Activated CD4-positive, alpha-beta memory T cell treated with anti-CD3 and anti-CD28 coated beads for 36 hours (primary cell): Measurements from ENCODE around the gene POU3F1. TPM values are rescaled to one million over a fixed set of nuclear protein-coding genes. Genes with fewer than 3 reads are reported as not detected.
A peak's percentile ranks its signal among the peaks of the same experiment; 100 is the strongest.

Experiments
- CTCF ChIA-PET: fragments of 350-600 bp; sonication (Branson Sonifier 250); formaldehyde crosslinking; loops from one replicate; lab custom pipeline; 2021; ENCODE audit warnings: antibody characterized with exemption, inconsistent platforms; lab: Charles Lee
- POLR2A ChIA-PET: fragments of 350-600 bp; sonication (Branson Sonifier 250); formaldehyde crosslinking; loops from one replicate; lab custom pipeline; 2021; ENCODE audit warnings: antibody characterized with exemption; lab: Charles Lee
- DNase-seq: peaks from one replicate; pipeline ENCODE4 v3.0.0-alpha.2; 2020
- H3K27ac Mint-ChIP-seq: one replicate; pipeline ENCODE4 v1.8.0; 2021; ENCODE audit warnings: mixed read lengths
- H3K27me3 Mint-ChIP-seq: one replicate; pipeline ENCODE4 v1.8.0; 2021; ENCODE audit warnings: mixed read lengths
- H3K36me3 Mint-ChIP-seq: one replicate; pipeline ENCODE4 v1.8.0; 2021; ENCODE audit warnings: mixed read lengths
- H3K4me1 Mint-ChIP-seq: one replicate; pipeline ENCODE4 v1.8.0; 2021; ENCODE audit warnings: low read depth, mixed read lengths
- H3K4me3 Mint-ChIP-seq: one replicate; pipeline ENCODE4 v1.8.0; 2021; ENCODE audit warnings: mild to moderate bottlenecking, mixed read lengths
- H3K9me3 Mint-ChIP-seq: one replicate; pipeline ENCODE4 v1.8.0; 2021; ENCODE audit warnings: mixed read lengths
- intact Hi-C: fragments of 100-400 bp; cut with micrococcal nuclease; formaldehyde crosslinking; loops from one replicate; pipeline ENCODE4 v1.15.1; 2023
- total RNA-seq, 2 experiments: library from RNA; stranded (reverse); gene quantifications; one replicate each; pipeline ENCODE4 v1.2.3, GENCODE V29; 2021

The POU3F1 gene
- total RNA-seq, 2 experiments from 2014 or later: 0.26 to 0.36 TPM

DNA sequence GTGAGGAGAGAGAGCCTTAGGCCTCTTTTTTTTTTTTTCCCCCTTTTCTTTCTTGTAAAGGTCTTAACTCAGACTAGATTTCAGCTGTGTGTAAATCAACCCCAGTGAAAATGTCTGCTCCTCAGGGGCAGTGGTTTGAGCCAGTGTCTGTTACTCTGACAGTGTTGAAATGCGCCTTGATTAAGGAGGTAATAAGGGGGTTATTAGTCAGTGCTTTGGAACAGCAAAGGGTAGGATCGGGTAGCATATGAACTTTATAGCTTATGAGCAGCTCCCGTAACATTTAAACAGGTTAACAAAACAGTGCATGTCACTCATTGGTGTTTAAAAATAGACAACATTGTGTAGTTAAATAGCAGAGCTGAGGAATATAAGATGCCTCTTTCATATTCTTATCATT is 23.8 kb downstream of the POU3F1 start:
- peaks cover 47% of the 10 kb centered on the region for H3K36me3 Mint-ChIP-seq
- H3K4me1 Mint-ChIP-seq: peaks cover 21% of the 10 kb centered on the region
- ChIA-PET CTCF (interaction anchor here (0.6 to 1.9 kb wide), 6 partner anchors 9 to 1653 kb away, joined by 3 to 7 read pairs (median 4); partner anchors contain the start of genes SF3A3 and UTP11), POLR2A (interaction anchor here (2.0 kb wide), 1 partner anchor 10 kb away, joined by 4 read pairs; the partner anchor contains the start of gene UTP11)
- H3K4me3 Mint-ChIP-seq: no peak overlapping the region
- no peaks in the 10 kb centered on the region for H3K9me3 Mint-ChIP-seq
- H3K27me3 Mint-ChIP-seq: no peaks in the 10 kb centered on the region
- H3K27ac Mint-ChIP-seq: no peak overlapping the region
- intact Hi-C loops: no loop called here
- no peak for DNase-seq

DNA sequence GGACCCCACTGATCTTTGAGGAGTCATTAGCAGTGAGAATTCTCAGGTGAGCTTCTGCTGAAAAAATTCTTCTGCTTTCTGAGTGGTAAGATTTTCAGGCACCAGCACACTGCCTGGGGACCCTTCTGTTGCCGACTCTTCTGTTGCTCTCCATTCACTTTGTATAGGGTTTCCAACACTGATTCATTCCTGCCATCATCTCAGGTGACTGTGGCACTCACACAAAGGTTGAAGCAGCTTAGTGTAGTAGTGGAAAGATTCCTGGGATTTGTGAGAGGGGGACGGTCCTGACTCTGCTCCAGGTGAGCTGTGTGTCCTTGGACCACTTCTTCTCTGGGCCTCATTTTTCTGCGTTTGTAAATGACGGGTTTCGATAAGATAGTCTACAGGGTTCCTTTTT is 24.6 kb downstream of the POU3F1 start:
- DNase-seq: no peak
- Mint-ChIP-seq H3K27ac (no peak overlapping the region), H3K4me1 (peaks cover 12% of the 10 kb centered on the region), H3K4me3 (no peak overlapping the region), H3K27me3 (no peaks in the 10 kb centered on the region), H3K9me3 (no peaks in the 10 kb centered on the region), H3K36me3 (peaks cover 47% of the 10 kb centered on the region)
- intact Hi-C loops: no loop called here
- ChIA-PET POLR2A (no interaction called here), CTCF (interaction anchor here (1.2 to 1.9 kb wide), 2 partner anchors 32 to 50 kb away, joined by 3 to 6 read pairs; partner anchors contain the start of gene SF3A3)

DNA sequence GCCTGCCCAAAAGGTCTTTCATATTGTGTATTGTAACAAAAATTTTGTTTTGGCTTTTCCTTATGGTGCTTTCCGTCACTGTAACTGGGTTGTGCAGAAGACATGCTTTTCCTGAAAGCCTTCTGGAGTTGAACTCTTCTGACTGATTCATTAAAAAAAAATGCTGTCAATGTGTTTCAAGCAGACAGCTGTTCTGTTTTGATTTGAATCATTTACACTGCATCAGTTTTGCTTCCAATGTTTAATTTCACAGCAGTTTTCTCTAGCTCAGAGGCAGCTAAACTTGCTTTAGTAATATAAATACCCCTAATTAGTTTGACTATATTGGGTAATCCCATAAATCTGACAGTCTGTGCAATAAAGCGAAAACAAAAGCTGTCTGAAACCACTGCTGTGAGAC is 26.2 kb downstream of the POU3F1 start:
- Mint-ChIP-seq H3K9me3 (no peaks in the 10 kb centered on the region), H3K4me1 (peaks cover 16% of the 10 kb centered on the region), H3K27me3 (no peaks in the 10 kb centered on the region), H3K27ac (no peak overlapping the region), H3K4me3 (no peak overlapping the region), H3K36me3 (peaks cover 49% of the 10 kb centered on the region)
- intact Hi-C loops: no loop called here
- CTCF ChIA-PET: interaction anchor here (1.1 to 4.2 kb wide), 5 partner anchors 9 to 98 kb away, joined by 3 to 28 read pairs (median 4); partner anchors contain the start of gene SF3A3
- POLR2A ChIA-PET: no interaction called here
- DNase-seq: no peak

DNA sequence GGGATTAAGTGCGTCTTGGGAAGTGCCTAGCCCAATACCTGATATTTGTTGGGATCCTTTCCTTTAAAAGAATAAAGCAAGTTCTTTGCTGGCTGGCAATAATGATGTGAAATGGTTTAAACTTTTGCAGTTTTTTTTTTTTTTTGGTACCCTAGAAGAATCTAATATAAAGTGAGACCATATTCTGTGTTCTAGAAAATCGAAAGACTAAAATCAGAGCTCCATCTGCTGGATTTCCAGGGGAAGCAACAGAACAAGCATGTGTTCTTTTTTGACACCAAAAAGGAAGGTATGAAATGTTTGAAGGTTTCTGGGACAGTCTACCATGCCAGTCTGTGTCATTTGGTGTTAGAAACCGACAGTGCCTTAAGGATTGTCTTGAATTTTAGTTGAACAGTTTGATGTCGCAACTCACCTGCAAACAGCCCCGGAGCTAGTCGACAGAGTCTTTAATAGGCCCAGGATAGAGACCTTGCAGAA is 27.7 kb downstream of the POU3F1 start:
- Mint-ChIP-seq H3K4me3 (no peak overlapping the region), H3K36me3 (peaks cover 48% of the 10 kb centered on the region), H3K27ac (no peak overlapping the region), H3K27me3 (no peaks in the 10 kb centered on the region), H3K4me1 (peaks cover 27% of the 10 kb centered on the region), H3K9me3 (no peaks in the 10 kb centered on the region)
- intact Hi-C loops: loop anchor here (1.0 kb wide), 1 partner anchor 29 kb away; the partner anchor contains the start of gene SF3A3
- POLR2A ChIA-PET: interaction anchor here (1.6 kb wide), 1 partner anchor 30 kb away, joined by 3 read pairs; no protein-coding TSS in a partner anchor
- CTCF ChIA-PET: interaction anchor here (0.6 to 4.2 kb wide), 10 partner anchors 7 to 493 kb away, joined by 3 to 28 read pairs (median 4); partner anchors contain the start of gene SF3A3
- no peak for DNase-seq

DNA sequence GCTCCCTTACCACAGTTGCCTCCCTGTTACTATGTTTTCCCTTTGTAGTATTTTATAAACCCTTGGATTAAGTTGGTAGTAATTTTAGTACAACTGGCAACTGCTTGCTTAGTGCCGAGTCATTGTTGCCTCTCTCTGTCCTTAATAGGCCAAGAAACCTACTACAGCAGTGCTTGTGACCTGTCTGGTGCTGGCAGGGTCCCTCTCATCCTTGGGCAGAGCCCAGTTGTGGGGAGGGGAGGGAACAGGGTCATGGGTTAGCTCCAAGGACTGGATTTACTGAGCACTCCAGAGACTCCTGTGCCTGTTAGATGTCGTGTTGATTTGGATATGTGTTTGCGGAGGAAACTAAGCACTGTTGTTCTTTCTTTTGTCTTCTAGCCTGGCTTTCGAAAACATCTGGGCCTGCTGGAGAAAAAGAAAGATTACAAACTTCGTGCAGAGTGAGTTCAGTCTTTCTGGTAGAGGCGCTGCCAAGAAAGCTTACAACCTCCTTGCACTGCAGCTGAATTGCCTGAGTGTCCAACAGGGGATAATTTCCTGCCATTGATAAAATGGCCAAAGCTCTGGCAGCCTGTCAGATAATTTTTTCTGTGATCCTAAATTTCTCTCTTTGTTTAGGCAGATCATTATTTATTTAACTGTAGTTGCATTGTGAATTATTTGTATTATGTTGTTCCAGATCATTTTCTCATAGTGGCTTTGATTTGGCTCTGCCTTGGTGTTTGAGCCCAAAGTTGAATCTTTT is 30.4 kb downstream of the POU3F1 start:
- POLR2A ChIA-PET: interaction anchor here (0.7 to 1.0 kb wide), 3 partner anchors 8 to 18 kb away, joined by 3 read pairs; no protein-coding TSS in a partner anchor
- H3K27ac Mint-ChIP-seq: peak overlapping the region; percentile 29
- no peaks in the 10 kb centered on the region for H3K9me3 Mint-ChIP-seq

DNA sequence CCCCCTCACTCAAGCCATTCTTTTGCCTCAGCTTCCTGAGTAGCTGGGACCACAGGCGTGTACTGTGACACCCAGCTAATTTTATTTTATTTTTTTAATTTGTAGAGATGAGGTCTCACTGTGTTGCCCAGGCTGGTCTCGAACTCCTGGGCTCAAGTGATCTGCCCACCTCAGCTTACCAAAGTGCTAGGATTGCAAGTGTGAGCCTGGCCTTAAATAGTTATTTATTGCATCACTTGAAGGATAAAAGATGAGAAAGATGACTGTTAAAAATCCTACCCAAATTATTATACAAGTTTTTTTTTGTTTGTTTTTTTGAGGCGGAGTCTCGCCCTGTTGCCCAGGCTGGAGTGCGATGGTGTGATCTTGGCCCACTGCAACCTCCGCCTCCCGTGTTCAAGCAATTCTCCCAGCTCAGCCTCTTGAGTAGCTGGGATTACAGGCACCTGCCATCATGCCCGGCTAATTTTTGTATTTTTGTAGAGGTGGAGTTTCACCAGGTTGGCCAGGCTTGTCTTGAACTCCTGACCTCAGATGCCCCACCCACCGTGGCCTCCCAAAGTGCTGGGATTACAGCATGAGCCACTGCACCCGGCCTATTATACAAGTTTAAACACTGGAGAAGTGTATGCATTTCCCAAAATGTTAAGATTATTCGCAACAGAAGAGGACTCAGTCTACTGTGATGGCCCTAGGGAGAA is 31.7 kb downstream of the POU3F1 start:
- Mint-ChIP-seq H3K9me3 (no peaks in the 10 kb centered on the region), H3K36me3 (peaks cover 40% of the 10 kb centered on the region), H3K27me3 (no peaks in the 10 kb centered on the region), H3K4me3 (no peak overlapping the region), H3K27ac (peak overlapping the region; percentile 13), H3K4me1 (peaks cover 48% of the 10 kb centered on the region)
- no peak for DNase-seq
- CTCF ChIA-PET: interaction anchor here (0.6 to 6.7 kb wide), 2 partner anchors 12 to 13 kb away, joined by 3 to 69 read pairs; no protein-coding TSS in a partner anchor
- POLR2A ChIA-PET: interaction anchor here (3.1 kb wide), 1 partner anchor 13 kb away, joined by 20 read pairs; no protein-coding TSS in a partner anchor
- intact Hi-C loops: no loop called here

More for the DNA sequence above, 30.4 kb downstream of the POU3F1 start:
- Mint-ChIP-seq H3K4me1 (peaks cover 44% of the 10 kb centered on the region), H3K27me3 (no peaks in the 10 kb centered on the region), H3K36me3 (peaks cover 46% of the 10 kb centered on the region), H3K4me3 (no peak overlapping the region)
- intact Hi-C loops: no loop called here
- no peak for DNase-seq
- CTCF ChIA-PET: interaction anchor here (1.6 to 2.7 kb wide), 2 partner anchors 10 to 56 kb away, joined by 8 to 13 read pairs; no protein-coding TSS in a partner anchor

DNA sequence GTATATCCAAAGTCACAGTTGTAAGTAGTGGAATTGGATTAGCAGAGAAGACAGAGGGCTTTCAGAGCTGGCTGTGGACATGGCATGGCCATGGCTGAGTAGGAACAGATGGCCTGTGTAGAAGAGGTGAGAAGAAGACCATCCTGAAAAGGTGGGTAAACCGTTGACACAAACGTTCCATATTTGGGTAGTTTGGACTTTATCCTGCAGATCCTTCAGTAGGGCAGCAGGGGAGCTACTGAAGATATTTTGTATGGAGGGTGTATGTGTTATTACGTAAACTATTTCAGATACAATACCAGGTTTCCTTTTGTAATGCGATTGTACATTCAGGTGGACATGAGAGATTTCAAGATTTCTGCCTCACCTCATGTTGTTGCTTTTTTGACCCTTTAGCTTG is 32.4 kb downstream of the POU3F1 start:
- Mint-ChIP-seq H3K4me1 (peaks cover 55% of the 10 kb centered on the region), H3K27me3 (no peaks in the 10 kb centered on the region), H3K9me3 (no peaks in the 10 kb centered on the region), H3K36me3 (peaks cover 36% of the 10 kb centered on the region), H3K27ac (no peak overlapping the region), H3K4me3 (peak overlapping the region; percentile 98)
- intact Hi-C loops: no loop called here
- ChIA-PET POLR2A (interaction anchor here (1.8 to 3.1 kb wide), 2 partner anchors 14 to 16 kb away, joined by 6 to 20 read pairs; no protein-coding TSS in a partner anchor), CTCF (interaction anchor here (1.9 to 6.7 kb wide), 3 partner anchors 9 to 24 kb away, joined by 7 to 69 read pairs (median 22); partner anchors contain the start of gene SF3A3)
- no peak for DNase-seq

DNA sequence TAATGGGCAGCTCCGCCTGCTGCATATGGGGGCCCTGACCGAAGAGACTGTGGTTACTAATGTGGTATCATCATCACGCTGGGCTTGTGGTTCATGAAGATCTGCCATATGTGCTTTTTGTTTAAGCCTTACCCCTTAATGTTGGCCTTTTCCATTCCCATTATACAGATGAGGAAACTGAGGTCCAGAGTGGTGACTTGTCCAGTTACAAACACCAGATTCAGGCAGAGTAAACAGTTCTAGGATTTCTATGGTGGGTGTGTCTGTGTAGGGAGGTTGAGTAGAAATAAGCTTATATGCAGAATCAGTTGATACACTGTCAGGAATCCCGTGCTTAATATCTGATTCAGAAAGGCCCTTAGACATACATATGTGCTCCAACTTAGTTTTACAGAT is 33.4 kb downstream of the POU3F1 start:
- peaks cover 58% of the 10 kb centered on the region for H3K4me1 Mint-ChIP-seq

DNA sequence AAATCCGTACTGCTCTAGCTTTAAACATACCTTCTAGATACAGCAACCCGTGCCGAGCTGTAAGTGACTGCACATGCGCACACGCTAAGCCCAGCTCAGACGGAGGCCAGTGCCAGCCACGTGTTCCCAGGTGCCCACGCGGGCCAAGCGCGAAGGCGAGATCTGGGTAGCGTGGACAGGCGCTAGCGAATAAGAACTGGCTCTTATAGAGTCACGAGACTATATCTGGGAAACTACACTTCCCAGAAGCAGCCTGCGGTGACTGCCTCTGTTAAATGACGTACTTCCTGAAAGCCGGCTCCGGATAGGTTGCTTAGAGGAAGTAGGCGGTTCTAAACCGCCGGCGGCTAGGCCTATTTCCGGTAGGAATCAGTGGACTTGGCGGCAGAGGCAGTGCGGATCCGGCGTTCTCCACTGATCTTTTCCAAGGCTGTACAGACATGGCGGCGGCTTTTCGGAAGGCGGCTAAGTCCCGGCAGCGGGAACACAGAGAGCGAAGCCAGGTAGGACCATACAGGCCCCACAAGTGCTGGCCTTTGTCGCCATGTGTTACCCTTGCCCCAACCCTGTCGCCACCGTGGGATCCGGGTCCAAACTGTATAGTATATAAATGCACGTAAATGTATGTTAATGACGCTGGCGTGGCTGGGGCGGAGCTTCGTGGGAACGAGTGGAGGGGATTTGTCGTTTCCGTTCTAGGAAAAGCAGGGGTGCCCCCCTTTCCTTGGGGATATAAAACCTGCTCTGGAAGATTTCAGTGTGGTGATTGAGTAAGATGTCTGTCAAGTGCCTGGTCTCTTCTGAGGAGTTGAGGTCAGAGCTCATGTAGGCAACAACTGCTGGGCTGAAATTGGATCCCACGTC is 34.0 kb downstream of the POU3F1 start, which contains the start of gene UTP11:
Gene UTP11, plus strand, starts transcription at position 372 of the 864 bp plus-strand sequence. Its CDS starts 69 bp downstream, at position 441.
- peaks cover 26% of the 10 kb centered on the region for H3K36me3 Mint-ChIP-seq
- DNase-seq: peak; percentile 95
- peaks cover 58% of the 10 kb centered on the region for H3K4me1 Mint-ChIP-seq
- H3K4me3 Mint-ChIP-seq: peak within 1 kb of the TSS; percentile 98
- H3K27me3 Mint-ChIP-seq: no peaks in the 10 kb centered on the region
- H3K9me3 Mint-ChIP-seq: no peaks in the 10 kb centered on the region
- ChIA-PET POLR2A (interaction anchor here (0.7 to 3.1 kb wide), 11 partner anchors 9 to 321 kb away, joined by 3 to 20 read pairs (median 4); partner anchors contain the start of genes CDCA8, MTF1 and SF3A3), CTCF (interaction anchor here (1.9 to 6.7 kb wide), 3 partner anchors 11 to 23 kb away, joined by 7 to 69 read pairs (median 22); partner anchors contain the start of gene SF3A3)
- intact Hi-C loops: loop anchor here (1.0 to 2.0 kb wide), 3 partner anchors 16 to 534 kb away; partner anchors contain the start of gene SF3A3
- peak within 1 kb of the TSS; percentile 95 for H3K27ac Mint-ChIP-seq

More for the DNA sequence above, 33.4 kb downstream of the POU3F1 start:
- POLR2A ChIA-PET: interaction anchor here (0.9 to 3.1 kb wide), 9 partner anchors 9 to 154 kb away, joined by 3 to 20 read pairs (median 6); partner anchors contain the start of genes MTF1 and SF3A3
- Mint-ChIP-seq H3K36me3 (peaks cover 27% of the 10 kb centered on the region), H3K9me3 (no peaks in the 10 kb centered on the region), H3K27me3 (no peaks in the 10 kb centered on the region), H3K4me3 (peak overlapping the region; percentile 98), H3K27ac (peak overlapping the region; percentile 95)
- DNase-seq: no peak
- CTCF ChIA-PET: interaction anchor here (1.9 to 6.7 kb wide), 3 partner anchors 10 to 23 kb away, joined by 7 to 69 read pairs (median 22); partner anchors contain the start of gene SF3A3
- intact Hi-C loops: loop anchor here (2.0 kb wide), 1 partner anchor 534 kb away; no protein-coding TSS in a partner anchor

DNA sequence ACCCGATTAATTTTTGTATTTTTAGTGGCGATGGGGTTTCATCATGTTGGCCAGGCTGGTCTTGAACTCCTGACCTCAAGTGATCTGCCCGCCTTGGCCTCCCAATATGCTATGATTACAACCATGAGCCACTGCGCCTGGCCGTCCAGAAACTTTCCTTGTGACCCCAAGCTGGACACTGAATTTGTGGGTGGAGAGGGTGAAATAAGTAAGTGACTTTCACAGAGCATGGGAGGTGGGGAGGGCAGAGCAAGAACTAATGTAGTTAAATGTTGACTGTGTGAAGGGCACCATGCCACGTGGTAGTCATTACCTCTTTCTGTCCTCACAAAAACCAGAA is 36.8 kb downstream of the POU3F1 start:
- Mint-ChIP-seq H3K9me3 (no peaks in the 10 kb centered on the region), H3K27me3 (no peaks in the 10 kb centered on the region), H3K36me3 (peaks cover 14% of the 10 kb centered on the region), H3K4me1 (peaks cover 45% of the 10 kb centered on the region), H3K4me3 (no peak overlapping the region), H3K27ac (peak overlapping the region; percentile 98)
- ChIA-PET CTCF (interaction anchor here (1.0 to 6.7 kb wide), 5 partner anchors 9 to 150 kb away, joined by 5 to 69 read pairs (median 6); partner anchors contain the start of genes MTF1 and SF3A3), POLR2A (interaction anchor here (1.1 to 1.3 kb wide), 3 partner anchors 79 to 850 kb away, joined by 3 read pairs; partner anchors contain the start of gene RRAGC)
- no peak for DNase-seq
- intact Hi-C loops: loop anchor here (1.0 kb wide), 1 partner anchor 15 kb away; no protein-coding TSS in a partner anchor
